GM23338 (cell line): ENCODE data around the gene WNT5A. TPM values are rescaled to one million over a fixed set of nuclear protein-coding genes. Genes with fewer than 3 reads are reported as not detected.
A peak's percentile ranks its signal among the peaks of the same experiment; 100 is the strongest.

ENCODE experiments used
- ATAC-seq: fragments of 200-7000 bp; cut with Tn5 transposase; 3 replicates; pipeline ENCODE4 v1.9.1; 2020
- DNase-seq: peaks from one replicate; pipeline ENCODE4 v3.0.0-alpha.2; 2015; ENCODE audit warnings: low spot score
- H2AFZ ChIP-seq: fragments of 200-600 bp; sonication (generic); 2 replicates; pipeline ENCODE4 v1.8.0; 2016; ENCODE audit warnings: antibody characterized with exemption, mild to moderate bottlenecking, moderate library complexity
- H3F3A ChIP-seq: fragments of 200-600 bp; sonication (generic); replicated peaks from 2 replicates; pipeline ENCODE4 v1.8.0; 2017; ENCODE audit warnings: antibody characterized with exemption, mixed run types, low read depth
- H3K27ac ChIP-seq: fragments of 200-600 bp; sonication (generic); 2 replicates; pipeline ENCODE4 v1.6.1; 2016; ENCODE audit warnings: low read depth
- H3K27me3 ChIP-seq: fragments of 200-600 bp; sonication (generic); 2 replicates; pipeline ENCODE4 v1.8.0; 2016; ENCODE audit warnings: mild to moderate bottlenecking, mixed run types, moderate library complexity; ENCODE audit not compliant: insufficient read depth
- H3K36me3 ChIP-seq: fragments of 200-600 bp; sonication (generic); 2 replicates; pipeline ENCODE4 v1.8.0; 2016; ENCODE audit warnings: mild to moderate bottlenecking; ENCODE audit not compliant: insufficient read depth
- H3K4me1 ChIP-seq: fragments of 200-600 bp; sonication (generic); 2 replicates; pipeline ENCODE4 v1.8.0; 2016; ENCODE audit warnings: mild to moderate bottlenecking, moderate library complexity; ENCODE audit not compliant: insufficient read depth
- H3K4me2 ChIP-seq: fragments of 200-600 bp; sonication (generic); 2 replicates; pipeline ENCODE4 v1.7.1; 2017; ENCODE audit warnings: mixed run types
- H3K4me3 ChIP-seq: fragments of 200-600 bp; sonication (generic); 2 replicates; pipeline ENCODE4 v1.6.1; 2016; ENCODE audit warnings: mixed run types
- H3K79me2 ChIP-seq: fragments of 200-600 bp; sonication (generic); replicated peaks from 2 replicates; pipeline ENCODE4 v1.8.0; 2017; ENCODE audit warnings: mild to moderate bottlenecking; ENCODE audit not compliant: insufficient read depth
- H3K9me2 ChIP-seq: fragments of 200-600 bp; sonication (generic); 2 replicates; pipeline ENCODE4 v1.8.0; 2017; ENCODE audit not compliant: insufficient read depth
- H4K20me1 ChIP-seq: fragments of 200-600 bp; sonication (generic); replicated peaks from 2 replicates; pipeline ENCODE4 v1.8.0; 2017; ENCODE audit warnings: mild to moderate bottlenecking; ENCODE audit not compliant: insufficient read depth
- H3K27ac Mint-ChIP-seq: 2 replicates; pipeline ENCODE4 v1.8.0; 2020; ENCODE audit warnings: inconsistent platforms, mild to moderate bottlenecking, moderate library complexity, mixed read lengths
- H3K27me3 Mint-ChIP-seq: 3 replicates; pipeline ENCODE4 v1.8.0; 2022; ENCODE audit warnings: low read depth, mild to moderate bottlenecking, moderate library complexity, mixed read lengths, inconsistent platforms; ENCODE audit not compliant: insufficient read depth, poor library complexity
- H3K36me3 Mint-ChIP-seq: 3 replicates; pipeline ENCODE4 v1.8.0; 2021; ENCODE audit warnings: low read depth, mild to moderate bottlenecking, inconsistent platforms, moderate library complexity, mixed read lengths
- H3K4me1 Mint-ChIP-seq: 3 replicates; pipeline ENCODE4 v1.8.0; 2020; ENCODE audit warnings: mild to moderate bottlenecking, inconsistent platforms, mixed read lengths
- H3K4me3 Mint-ChIP-seq: 3 replicates; pipeline ENCODE4 v1.8.0; 2021; ENCODE audit warnings: moderate library complexity, mild to moderate bottlenecking, inconsistent platforms, mixed read lengths
- H3K9me3 Mint-ChIP-seq: 3 replicates; pipeline ENCODE4 v1.8.0; 2020; ENCODE audit warnings: moderate library complexity, mild to moderate bottlenecking, inconsistent platforms, mixed read lengths
- CTCF ChIP-seq, 2 experiments: fragments of 200-600 bp in 1 of 2; sonication (generic) in 1 of 2; conservative IDR thresholded peaks; 2 replicates each; pipeline versions ENCODE4 v1.5.1 to v1.6.1; 2016 to 2017; ENCODE audit warnings: antibody characterized with exemption in 2 of 2, low read depth in 2 of 2, mild to moderate bottlenecking in 2 of 2, moderate library complexity in 1 of 2
- EZH2 ChIP-seq: fragments of 200-600 bp; sonication (generic); IDR thresholded peaks from one replicate; pipeline ENCODE4 v1.8.0; 2017; ENCODE audit warnings: antibody characterized with exemption, mild to moderate bottlenecking, low read depth; ENCODE audit not compliant: unreplicated experiment
- STAT1 ChIP-seq: IDR thresholded peaks from one replicate; pipeline ENCODE4 v1.6.1; 2016; ENCODE audit warnings: antibody characterized with exemption; ENCODE audit not compliant: unreplicated experiment
- ZNF331 ChIP-seq: fragments of 250-450 bp; sonication (Bioruptor Pico); IDR thresholded peaks from 2 replicates; pipeline ENCODE4 v1.5.0; 2020; ENCODE audit warnings: low read depth, mild to moderate bottlenecking, moderate library complexity
- polyA plus RNA-seq: library from polyadenylated mRNA; unstranded; fragments of >200 nt; fragmentation: Nextera tagmentation; extraction: Ambion mirVana; gene quantifications from 2 replicates; pipeline ENCODE4 v1.2.1, GENCODE V29; 2016
- total RNA-seq: library from RNA; depleted of rRNA; stranded (reverse); fragments of >200 nt; shearing (Covaris generic); gene quantifications from 2 replicates; pipeline ENCODE4 v1.2.3, GENCODE V29; 2014
- TF ChIP-seq, protein P1 (sequence below): IDR thresholded peaks from 2 replicates; pipeline ENCODE4 v1.6.1; 2016; ENCODE audit warnings: antibody characterized with exemption

The WNT5A gene
- total and polyA plus RNA-seq, 2 experiments from 2014 or later = 0.53 to 4.0 TPM

- H3K4me1 Mint-ChIP-seq = peaks cover 32% of the 10 kb centered on the region
- no peaks in the 10 kb centered on the region for H3K79me2 ChIP-seq
- no peak for TF ChIP-seq STAT1
- peak; percentile 79 for TF ChIP-seq EZH2
- H3F3A ChIP-seq = peaks cover 28% of the 10 kb centered on the region
- H3K4me1 ChIP-seq = peaks cover 51% of the 10 kb centered on the region
- H3K27ac ChIP-seq = no peak overlapping the region
- H4K20me1 ChIP-seq = no peaks in the 10 kb centered on the region; the same call in 1 of the 2 replicates
- H3K4me3 ChIP-seq = peak overlapping the region; percentile 93
- H3K36me3 ChIP-seq = no peaks in the 10 kb centered on the region
- peaks cover 93% of the 10 kb centered on the region for H3K27me3 ChIP-seq
- ATAC-seq (peak; percentile 3), DNase-seq (peak; percentile 75)
- H3K27me3 Mint-ChIP-seq = peaks cover 90% of the 10 kb centered on the region
- H3K4me3 Mint-ChIP-seq = peak overlapping the region; percentile 82
- H3K36me3 Mint-ChIP-seq = peaks cover 4% of the 10 kb centered on the region; the same call in 1 of the 3 replicates
- H3K27ac Mint-ChIP-seq = no peak overlapping the region
- H2AFZ ChIP-seq = peak overlapping the region; percentile 95
- no peaks in the 10 kb centered on the region for H3K9me2 ChIP-seq
- peak overlapping the region; percentile 100 for H3K4me2 ChIP-seq
- peaks cover 19% of the 10 kb centered on the region; the same call in 2 of the 3 replicates for H3K9me3 Mint-ChIP-seq
Measured at GRCh38 chr3:55486101-55486856, 827 bp downstream of the WNT5A start.

- H3K9me3 Mint-ChIP-seq = peaks cover 19% of the 10 kb centered on the region
- H3K79me2 ChIP-seq = no peaks in the 10 kb centered on the region
- H3K36me3 ChIP-seq = no peaks in the 10 kb centered on the region
- H3K4me1 ChIP-seq = peaks cover 52% of the 10 kb centered on the region
- ATAC-seq (peak; percentile 16), DNase-seq (peak; percentile 95)
- peak overlapping the region; percentile 46; the same call in 1 of the 2 replicates for H3K27ac Mint-ChIP-seq
- H3K27ac ChIP-seq = no peak overlapping the region
- peak overlapping the region; percentile 82 for H3K4me3 Mint-ChIP-seq
- peak overlapping the region; percentile 93 for H3K4me3 ChIP-seq
- H3K36me3 Mint-ChIP-seq = peaks cover 4% of the 10 kb centered on the region; the same call in 1 of the 3 replicates
- peak overlapping the region; percentile 100 for H3K4me2 ChIP-seq
- H3K9me2 ChIP-seq = no peaks in the 10 kb centered on the region
- H3F3A ChIP-seq = peaks cover 28% of the 10 kb centered on the region
- peak overlapping the region; percentile 98 for H2AFZ ChIP-seq
- TF ChIP-seq ZNF331 (CRISPR knock-in tag) (no peak), EZH2 (peak; percentile 62), STAT1 (no peak), CTCF (conservative IDR thresholded peaks at IDR 0.05; ENCODE audit: low read depth in 2 of 2) (peak; percentile 29 to 82)
- TF ChIP-seq, protein P1, sequence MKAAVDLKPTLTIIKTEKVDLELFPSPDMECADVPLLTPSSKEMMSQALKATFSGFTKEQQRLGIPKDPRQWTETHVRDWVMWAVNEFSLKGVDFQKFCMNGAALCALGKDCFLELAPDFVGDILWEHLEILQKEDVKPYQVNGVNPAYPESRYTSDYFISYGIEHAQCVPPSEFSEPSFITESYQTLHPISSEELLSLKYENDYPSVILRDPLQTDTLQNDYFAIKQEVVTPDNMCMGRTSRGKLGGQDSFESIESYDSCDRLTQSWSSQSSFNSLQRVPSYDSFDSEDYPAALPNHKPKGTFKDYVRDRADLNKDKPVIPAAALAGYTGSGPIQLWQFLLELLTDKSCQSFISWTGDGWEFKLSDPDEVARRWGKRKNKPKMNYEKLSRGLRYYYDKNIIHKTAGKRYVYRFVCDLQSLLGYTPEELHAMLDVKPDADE = peak; percentile 23; the same call in 1 of the 2 replicates
- H3K27me3 ChIP-seq = peaks cover 93% of the 10 kb centered on the region
- peaks cover 29% of the 10 kb centered on the region for H3K4me1 Mint-ChIP-seq
- H3K27me3 Mint-ChIP-seq = peaks cover 91% of the 10 kb centered on the region
- no peaks in the 10 kb centered on the region; the same call in 1 of the 2 replicates for H4K20me1 ChIP-seq
Measured at GRCh38 chr3:55484801-55485791, 2.0 kb downstream of the WNT5A start.
